ENCODE results near the gene NAPB.

- TF ChIP-seq CTCF (IDR thresholded peaks at IDR 0.05; ENCODE audit: poor library complexity, severe bottlenecking): no peak
- no peak for TF ChIP-seq EP300 (conservative IDR thresholded peaks at IDR 0.05; ENCODE audit: poor library complexity, severe bottlenecking)
- TF ChIP-seq EZH2 (IDR thresholded peaks at IDR 0.05; ENCODE audit: borderline replicate concordance, insufficient read depth, low read length, poor library complexity, severe bottlenecking): no peak
- no peak for TF ChIP-seq POLR2AphosphoS5 (IDR thresholded peaks at IDR 0.05)
- TF ChIP-seq RAD21 (conservative IDR thresholded peaks at IDR 0.05): no peak
- TF ChIP-seq TAF1 (IDR thresholded peaks at IDR 0.05; ENCODE audit: low read depth): no peak
Observed at GRCh38 chr20:23379772-23380171, 41.5 kb downstream of the NAPB start.

Data from neural cell (in vitro differentiated cells).